GM12875 (cell line): ENCODE data around the gene PRPF38B.
A peak's percentile ranks its signal among the peaks of the same experiment; 100 is the strongest.

Experiments used
- H3K4me3 ChIP-seq: one replicate; pipeline ENCODE4 v1.5.1; 2011; ENCODE audit warnings: low read depth, low read length, control low read depth
- TF ChIP-seq, protein P1 (sequence below): IDR thresholded peaks from 2 replicates; pipeline ENCODE4 v1.5.1; 2011; ENCODE audit warnings: low read depth, mild to moderate bottlenecking, control low read depth, inconsistent platforms, low read length, moderate library complexity, borderline replicate concordance; ENCODE audit not compliant: insufficient read depth

The PRPF38B gene

GRCh38 chr1:108653431-108654105 lies 38.5 kb upstream of the PRPF38B start:
- TF ChIP-seq, protein P1, sequence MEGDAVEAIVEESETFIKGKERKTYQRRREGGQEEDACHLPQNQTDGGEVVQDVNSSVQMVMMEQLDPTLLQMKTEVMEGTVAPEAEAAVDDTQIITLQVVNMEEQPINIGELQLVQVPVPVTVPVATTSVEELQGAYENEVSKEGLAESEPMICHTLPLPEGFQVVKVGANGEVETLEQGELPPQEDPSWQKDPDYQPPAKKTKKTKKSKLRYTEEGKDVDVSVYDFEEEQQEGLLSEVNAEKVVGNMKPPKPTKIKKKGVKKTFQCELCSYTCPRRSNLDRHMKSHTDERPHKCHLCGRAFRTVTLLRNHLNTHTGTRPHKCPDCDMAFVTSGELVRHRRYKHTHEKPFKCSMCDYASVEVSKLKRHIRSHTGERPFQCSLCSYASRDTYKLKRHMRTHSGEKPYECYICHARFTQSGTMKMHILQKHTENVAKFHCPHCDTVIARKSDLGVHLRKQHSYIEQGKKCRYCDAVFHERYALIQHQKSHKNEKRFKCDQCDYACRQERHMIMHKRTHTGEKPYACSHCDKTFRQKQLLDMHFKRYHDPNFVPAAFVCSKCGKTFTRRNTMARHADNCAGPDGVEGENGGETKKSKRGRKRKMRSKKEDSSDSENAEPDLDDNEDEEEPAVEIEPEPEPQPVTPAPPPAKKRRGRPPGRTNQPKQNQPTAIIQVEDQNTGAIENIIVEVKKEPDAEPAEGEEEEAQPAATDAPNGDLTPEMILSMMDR = no peak
- H3K4me3 ChIP-seq = no peak overlapping the region

- no peak overlapping the region for H3K4me3 ChIP-seq
- TF ChIP-seq, protein P1 = no peak
Measured at GRCh38 chr1:108657356-108658080, 34.6 kb upstream of the PRPF38B start.

DNA sequence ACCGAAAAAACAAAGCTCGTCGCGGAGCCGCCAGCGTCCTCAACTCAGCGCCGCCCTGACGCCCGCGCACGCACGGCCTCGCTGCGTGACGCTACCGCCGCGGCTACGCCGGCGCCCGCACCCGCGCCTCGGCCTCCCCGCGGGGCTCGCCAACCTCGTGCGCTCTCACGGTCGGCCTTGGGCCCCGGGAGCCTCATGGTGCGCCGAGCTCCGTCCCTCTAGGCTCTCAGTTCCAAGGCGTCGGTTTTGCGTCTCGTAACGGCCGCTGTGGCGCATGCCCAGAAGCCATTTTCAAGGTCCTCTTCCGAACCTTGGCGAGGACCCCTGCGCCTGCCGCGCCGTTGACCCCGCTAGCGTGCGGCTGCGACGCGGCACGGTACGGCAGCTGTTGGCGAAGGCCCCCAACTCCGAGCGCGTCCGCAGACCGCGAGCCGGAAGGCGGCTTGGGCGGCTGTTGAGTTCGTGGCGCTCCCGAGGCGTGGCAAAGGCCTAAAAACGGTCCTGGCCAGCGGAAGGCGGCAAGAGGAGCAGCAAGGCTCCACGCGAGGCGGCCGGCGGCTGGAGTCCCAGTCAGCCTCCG lies 31.0 kb upstream of the PRPF38B start, which contains the start of gene HENMT1:
Gene HENMT1 (minus strand): TSS at position 64 of the 580 bp plus-strand sequence. CDS start 1,209 bp downstream, outside the sequence.
- TF ChIP-seq, protein P1 = no peak
- H3K4me3 ChIP-seq = peak within 1 kb of the TSS; percentile 66

DNA sequence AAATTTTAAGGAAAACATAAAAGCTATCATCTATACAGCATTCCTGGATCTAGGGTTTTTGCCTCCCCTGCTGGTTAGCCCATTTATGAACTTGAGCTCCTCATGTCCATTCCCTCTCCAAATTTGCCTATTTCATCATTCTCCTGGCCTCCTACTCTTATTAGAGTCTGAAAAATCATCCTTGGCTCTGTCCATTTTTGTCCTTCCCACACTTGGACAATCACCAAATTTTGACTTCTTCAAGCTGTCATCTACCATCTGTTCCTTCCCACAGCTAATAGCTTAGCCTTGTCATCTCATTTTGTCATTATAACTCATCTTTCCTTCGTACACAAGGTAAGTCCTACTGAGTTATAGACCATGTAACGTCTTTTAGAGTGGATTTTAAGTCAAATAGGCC lies 29.0 kb upstream of the PRPF38B start:
- TF ChIP-seq, protein P1 = no peak
- H3K4me3 ChIP-seq = no peak overlapping the region

GRCh38 chr1:108664481-108664880 lies 27.6 kb upstream of the PRPF38B start:
- TF ChIP-seq, protein P1 = no peak

DNA sequence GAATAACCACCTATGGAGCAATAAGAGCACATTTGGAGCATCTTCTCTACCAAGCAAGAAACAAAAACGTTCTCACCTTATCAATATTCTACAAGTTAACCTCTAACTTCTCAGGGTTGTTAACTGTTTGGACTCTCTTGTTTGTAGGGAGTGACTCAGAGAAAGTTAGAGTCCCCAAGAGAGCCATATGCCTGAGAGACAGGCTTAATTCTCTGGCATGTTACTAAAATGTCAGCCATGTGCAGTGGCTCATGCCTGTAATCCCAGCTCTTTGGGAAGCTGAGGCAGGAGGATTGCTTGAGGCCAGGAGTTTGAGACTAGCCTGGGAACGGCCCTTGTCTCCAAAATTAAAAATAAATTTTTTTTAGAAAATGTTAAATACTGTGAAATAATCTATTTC lies 27.0 kb upstream of the PRPF38B start:
- H3K4me3 ChIP-seq = no peak overlapping the region
- TF ChIP-seq, protein P1 = no peak

More at GRCh38 chr1:108664481-108664880, 27.6 kb upstream of the PRPF38B start:
- no peak overlapping the region for H3K4me3 ChIP-seq
